H9 (cell line): ENCODE data around the gene PC. TPM values are rescaled to one million over a fixed set of nuclear protein-coding genes. Genes with fewer than 3 reads are reported as not detected.

Source experiments
- DNase-seq: peaks from one replicate; pipeline ENCODE4 v3.0.0-alpha.2; 2017
- H2AFZ ChIP-seq: one replicate; pipeline ENCODE4 v1.6.1; 2013; ENCODE audit warnings: mild to moderate bottlenecking, low read length, control low read depth, moderate library complexity
- H2AK5ac ChIP-seq: 2 replicates; pipeline ENCODE4 v1.6.1; 2013; ENCODE audit warnings: low read length, control low read depth, mixed read lengths; ENCODE audit not compliant: insufficient read length
- H2BK120ac ChIP-seq: one replicate; pipeline ENCODE4 v1.6.1; 2013; ENCODE audit warnings: low read depth, mild to moderate bottlenecking, low read length, control low read depth, inconsistent platforms; ENCODE audit not compliant: poor library complexity, severe bottlenecking
- H2BK12ac ChIP-seq: 2 replicates; pipeline ENCODE4 v1.6.1; 2013; ENCODE audit warnings: low read length, control low read depth, mixed read lengths, low read depth; ENCODE audit not compliant: insufficient read length
- H2BK15ac ChIP-seq: 2 replicates; pipeline ENCODE4 v1.6.1; 2013; ENCODE audit warnings: low read depth, low read length, control low read depth
- H2BK20ac ChIP-seq: one replicate; pipeline ENCODE4 v1.6.1; 2013; ENCODE audit warnings: low read depth, mild to moderate bottlenecking, low read length, control low read depth, inconsistent platforms; ENCODE audit not compliant: poor library complexity, severe bottlenecking
- H2BK5ac ChIP-seq: 2 replicates; pipeline ENCODE4 v1.6.1; 2013; ENCODE audit warnings: low read length, control low read depth, mixed read lengths; ENCODE audit not compliant: insufficient read length
- H3K14ac ChIP-seq: 2 replicates; pipeline ENCODE4 v1.6.1; 2013; ENCODE audit warnings: low read length, control low read depth; ENCODE audit not compliant: insufficient read depth
- H3K18ac ChIP-seq: 2 replicates; pipeline ENCODE4 v1.6.1; 2013; ENCODE audit warnings: low read depth, mild to moderate bottlenecking, mixed read lengths, low read length, control low read depth; ENCODE audit not compliant: insufficient read length
- H3K23ac ChIP-seq: 2 replicates; pipeline ENCODE4 v1.6.1; 2013; ENCODE audit warnings: low read length, control low read depth, mixed read lengths, low read depth; ENCODE audit not compliant: insufficient read length
- H3K23me2 ChIP-seq: 2 replicates; pipeline ENCODE4 v1.6.1; 2013; ENCODE audit warnings: low read depth, mild to moderate bottlenecking, mixed read lengths, low read length, control low read depth; ENCODE audit not compliant: insufficient read length, poor library complexity, severe bottlenecking
- H3K27ac ChIP-seq: 2 replicates; pipeline ENCODE4 v1.5.1; 2013; ENCODE audit warnings: low read length, control low read depth, mixed read lengths, low read depth; ENCODE audit not compliant: insufficient read length
- H3K27me3 ChIP-seq: 2 replicates; pipeline ENCODE4 v1.6.1; 2013; ENCODE audit warnings: low read length, control low read depth, inconsistent platforms; ENCODE audit not compliant: insufficient read depth
- H3K4ac ChIP-seq: 2 replicates; pipeline ENCODE4 v1.6.1; 2013; ENCODE audit warnings: low read depth, mild to moderate bottlenecking, control low read depth, inconsistent platforms, low read length, moderate library complexity
- H3K4me1 ChIP-seq: 2 replicates; pipeline ENCODE4 v1.6.1; 2013; ENCODE audit warnings: low read length, control low read depth, inconsistent platforms; ENCODE audit not compliant: insufficient read depth
- H3K4me2 ChIP-seq: 2 replicates; pipeline ENCODE4 v1.6.1; 2013; ENCODE audit warnings: low read length, control low read depth, mixed read lengths; ENCODE audit not compliant: insufficient read length, insufficient read depth
- H3K56ac ChIP-seq: 2 replicates; pipeline ENCODE4 v1.6.1; 2013; ENCODE audit warnings: low read depth, mild to moderate bottlenecking, mixed read lengths, low read length, control low read depth; ENCODE audit not compliant: insufficient read length
- H3K79me1 ChIP-seq: 2 replicates; pipeline ENCODE4 v1.6.1; 2013; ENCODE audit warnings: low read depth, mild to moderate bottlenecking, moderate library complexity, low read length, control low read depth, inconsistent platforms; ENCODE audit not compliant: insufficient read depth, poor library complexity, severe bottlenecking
- H3K79me2 ChIP-seq: 2 replicates; pipeline ENCODE4 v1.6.1; 2013; ENCODE audit warnings: low read length, control low read depth, inconsistent platforms; ENCODE audit not compliant: insufficient read depth
- H3K9ac ChIP-seq: 2 replicates; pipeline ENCODE4 v1.6.1; 2013; ENCODE audit warnings: low read length, control low read depth, mixed read lengths; ENCODE audit not compliant: insufficient read length; ENCODE audit errors: extremely low read depth
- H3K9me3 ChIP-seq: one replicate; pipeline ENCODE4 v1.6.1; 2013; ENCODE audit warnings: low read depth, low read length, inconsistent platforms; ENCODE audit not compliant: control insufficient read depth
- H3T11ph ChIP-seq: one replicate; pipeline ENCODE4 v1.6.1; 2013; ENCODE audit warnings: mild to moderate bottlenecking, low read length, control low read depth, inconsistent platforms
- H4K20me1 ChIP-seq: one replicate; pipeline ENCODE4 v1.6.1; 2013; ENCODE audit not compliant: control insufficient read depth, insufficient read length, insufficient read depth
- H4K5ac ChIP-seq: 2 replicates; pipeline ENCODE4 v1.6.1; 2013; ENCODE audit warnings: low read depth, mild to moderate bottlenecking, mixed read lengths, low read length, control low read depth; ENCODE audit not compliant: insufficient read length
- H4K8ac ChIP-seq: replicated peaks from 2 replicates; pipeline ENCODE4 v1.6.1; 2013; ENCODE audit warnings: low read length, control low read depth, mixed read lengths, low read depth; ENCODE audit not compliant: insufficient read length
- H4K91ac ChIP-seq: 2 replicates; pipeline ENCODE4 v1.6.1; 2013; ENCODE audit warnings: low read depth, mild to moderate bottlenecking, moderate library complexity, mixed read lengths, low read length, control low read depth; ENCODE audit not compliant: insufficient read length
- H3K27ac Mint-ChIP-seq, 3 experiments: 2 replicates in 2 of 3; 3 replicates in 1 of 3; pipeline ENCODE4 v1.8.0; 2020 to 2021; ENCODE audit warnings: mixed read lengths in 3 of 3, mild to moderate bottlenecking in 1 of 3, moderate library complexity in 1 of 3
- H3K27me3 Mint-ChIP-seq: 2 replicates; pipeline ENCODE4 v1.8.0; 2021; ENCODE audit warnings: low read depth, mild to moderate bottlenecking, moderate library complexity, mixed read lengths
- H3K36me3 Mint-ChIP-seq, 3 experiments: 2 replicates in 2 of 3; 3 replicates in 1 of 3; pipeline ENCODE4 v1.8.0; 2020 to 2021; ENCODE audit warnings: low read depth in 3 of 3, mixed read lengths in 3 of 3; ENCODE audit not compliant: insufficient read depth in 1 of 3
- H3K4me1 Mint-ChIP-seq, 2 experiments: 2 replicates each; pipeline ENCODE4 v1.8.0; 2020; ENCODE audit warnings: mixed read lengths in 2 of 2
- H3K4me3 Mint-ChIP-seq, 2 experiments: 2 replicates in 1 of 2; 3 replicates in 1 of 2; pipeline ENCODE4 v1.8.0; 2020 to 2021; ENCODE audit warnings: mild to moderate bottlenecking in 2 of 2, mixed read lengths in 2 of 2, moderate library complexity in 1 of 2
- H3K9me3 Mint-ChIP-seq, 2 experiments: 2 replicates in 1 of 2; 3 replicates in 1 of 2; pipeline ENCODE4 v1.8.0; 2020; ENCODE audit warnings: mild to moderate bottlenecking in 2 of 2, mixed read lengths in 2 of 2, moderate library complexity in 1 of 2
- WGBS: extraction: QIAGEN DNeasy Blood & Tissue Kit; methylation state at CpG from one replicate; pipeline ENCODE4 v1.1.7; 2013; ENCODE audit warnings: missing lambda C conversion rate, low lambda C conversion rate, mixed read lengths; ENCODE audit not compliant: insufficient read length; ENCODE audit errors: extremely low coverage; 5-methylcytosine and 5-hydroxymethylcytosine counted together
- total RNA-seq: library from RNA; stranded (reverse); gene quantifications from 2 replicates; pipeline ENCODE4 v1.2.1, GENCODE V29; 2021
- TF ChIP-seq, protein P1 (sequence below): fragments of 200-600 bp; sonication (generic); conservative IDR thresholded peaks from 3 replicates; pipeline ENCODE4 v1.8.0; 2021; ENCODE audit warnings: antibody characterized with exemption, mild to moderate bottlenecking

Gene PC
- total RNA-seq, 1 experiment from 2014 or later: 32.6 TPM

DNA sequence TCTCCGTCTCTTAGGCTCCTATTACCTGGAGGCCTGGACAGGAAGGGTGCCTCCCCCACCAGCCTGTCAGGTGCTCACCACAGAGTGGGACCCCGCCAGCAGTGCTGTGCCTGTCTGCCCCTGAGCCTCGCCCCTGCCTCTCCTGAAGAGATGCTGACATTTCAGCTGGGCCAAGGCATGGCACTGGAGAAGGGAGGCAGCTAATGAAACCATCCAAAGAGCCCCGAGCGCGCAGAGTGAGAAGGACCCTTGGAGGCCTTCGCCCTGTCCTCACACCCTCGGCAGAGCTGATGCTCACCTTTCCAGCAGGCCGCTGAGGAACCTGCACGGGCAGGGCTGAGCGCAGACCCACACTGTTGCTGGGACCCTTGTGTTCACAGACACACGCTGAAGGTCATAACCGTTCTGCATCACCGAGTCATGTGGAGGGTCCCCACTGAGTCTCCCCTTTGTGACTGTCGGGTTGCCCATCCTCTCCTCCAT is 103.4 kb downstream of the PC start:
- Histone ChIP-seq H4K20me1 (no peaks in the 10 kb centered on the region), H2BK120ac (no peak overlapping the region), H4K91ac (no peak overlapping the region), H2AFZ (no peak overlapping the region), H3K4ac (no peak overlapping the region), H3K4me1 (no peaks in the 10 kb centered on the region), H2AK5ac (no peak overlapping the region), H3K56ac (no peak overlapping the region), H2BK5ac (no peak overlapping the region), H3K23ac (no peak overlapping the region), H3K23me2 (peaks cover 10% of the 10 kb centered on the region), H3K4me2 (no peak overlapping the region), H3K9me3 (no peaks in the 10 kb centered on the region), H3K79me2 (no peaks in the 10 kb centered on the region), H3K18ac (no peak overlapping the region), H3K79me1 (no peaks in the 10 kb centered on the region), H2BK12ac (no peak overlapping the region), H3K9ac (no peak overlapping the region), H2BK20ac (no peak overlapping the region), H4K8ac (no peak overlapping the region), H3T11ph (no peak overlapping the region), H2BK15ac (no peak overlapping the region), H3K27ac (no peak overlapping the region), H3K27me3 (no peaks in the 10 kb centered on the region), H4K5ac (no peak overlapping the region), H3K14ac (no peak overlapping the region)
- DNase-seq: no peak
- Mint-ChIP-seq H3K4me1 (peaks cover 14 to 16% of the 10 kb centered on the region in 2 experiments), H3K9me3 (no peaks in the 10 kb centered on the region), H3K4me3 (peak overlapping the region in 1 of 2 experiments; percentile 87; a peak in 2 of 5 replicates), H3K27ac (no peak overlapping the region; a peak in 1 of 7 replicates), H3K36me3 (peaks cover 2 to 14% (median 9%) of the 10 kb centered on the region in 3 experiments; a peak in 4 of 7 replicates), H3K27me3 (peaks cover 3% of the 10 kb centered on the region)
- no CpG with 5 or more reads among the region's 15 CpGs for WGBS
- TF ChIP-seq, protein P1, sequence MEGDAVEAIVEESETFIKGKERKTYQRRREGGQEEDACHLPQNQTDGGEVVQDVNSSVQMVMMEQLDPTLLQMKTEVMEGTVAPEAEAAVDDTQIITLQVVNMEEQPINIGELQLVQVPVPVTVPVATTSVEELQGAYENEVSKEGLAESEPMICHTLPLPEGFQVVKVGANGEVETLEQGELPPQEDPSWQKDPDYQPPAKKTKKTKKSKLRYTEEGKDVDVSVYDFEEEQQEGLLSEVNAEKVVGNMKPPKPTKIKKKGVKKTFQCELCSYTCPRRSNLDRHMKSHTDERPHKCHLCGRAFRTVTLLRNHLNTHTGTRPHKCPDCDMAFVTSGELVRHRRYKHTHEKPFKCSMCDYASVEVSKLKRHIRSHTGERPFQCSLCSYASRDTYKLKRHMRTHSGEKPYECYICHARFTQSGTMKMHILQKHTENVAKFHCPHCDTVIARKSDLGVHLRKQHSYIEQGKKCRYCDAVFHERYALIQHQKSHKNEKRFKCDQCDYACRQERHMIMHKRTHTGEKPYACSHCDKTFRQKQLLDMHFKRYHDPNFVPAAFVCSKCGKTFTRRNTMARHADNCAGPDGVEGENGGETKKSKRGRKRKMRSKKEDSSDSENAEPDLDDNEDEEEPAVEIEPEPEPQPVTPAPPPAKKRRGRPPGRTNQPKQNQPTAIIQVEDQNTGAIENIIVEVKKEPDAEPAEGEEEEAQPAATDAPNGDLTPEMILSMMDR: no peak
